ENCODE measurements around the gene SMIM44. TPM values are rescaled to one million over a fixed set of nuclear protein-coding genes. Genes with fewer than 3 reads are reported as not detected.

The SMIM44 gene
- total RNA-seq, 1 experiment from 2014 or later = not detected

DNA sequence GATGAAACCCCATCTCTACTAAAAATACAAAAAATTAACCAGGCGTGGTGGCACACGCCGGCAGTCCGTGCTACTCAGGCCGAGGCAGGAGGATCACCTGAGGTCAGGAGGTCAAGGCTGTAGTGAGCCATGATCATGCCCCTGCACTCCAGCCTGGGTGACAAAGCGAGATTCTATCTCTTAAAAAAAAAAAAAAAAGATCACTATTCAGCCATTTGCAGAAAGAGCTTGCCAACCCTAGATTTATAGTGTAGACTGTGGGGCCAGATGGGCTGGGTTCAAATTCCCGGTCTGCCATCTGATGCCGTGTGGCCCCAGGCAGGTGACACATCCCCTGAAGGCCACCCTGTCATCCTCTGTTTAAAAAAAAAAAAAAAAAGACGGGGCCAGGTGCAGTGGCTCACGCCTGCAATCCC lies 31.8 kb downstream of the SMIM44 start:
- Histone ChIP-seq H4K8ac (replicated peaks; ENCODE audit: insufficient read length, low read depth, low read length) (no peak overlapping the region), H4K91ac (ENCODE audit: insufficient read length, low read depth, low read length) (no peak overlapping the region), H3K56ac (ENCODE audit: insufficient read length, low read depth, low read length) (no peak overlapping the region), H3K9ac (ENCODE audit: extremely low read depth, insufficient read length, low read length) (no peak overlapping the region), H3K9me3 (ENCODE audit: control insufficient read depth, low read depth, low read length) (no peaks in the 10 kb centered on the region), H2BK20ac (ENCODE audit: low read depth, low read length, poor library complexity, severe bottlenecking) (no peak overlapping the region), H2BK12ac (ENCODE audit: insufficient read length, low read depth, low read length) (no peak overlapping the region), H2BK5ac (ENCODE audit: insufficient read length, low read length) (no peak overlapping the region), H2AK5ac (ENCODE audit: insufficient read length, low read length) (no peak overlapping the region), H3K4me2 (ENCODE audit: insufficient read depth, insufficient read length, low read length) (no peak overlapping the region), H2AFZ (ENCODE audit: low read length) (no peak overlapping the region), H3K79me2 (ENCODE audit: insufficient read depth, low read length) (no peaks in the 10 kb centered on the region), H2BK120ac (ENCODE audit: low read depth, low read length, poor library complexity, severe bottlenecking) (no peak overlapping the region), H4K5ac (ENCODE audit: insufficient read length, low read depth, low read length) (no peak overlapping the region), H3K27me3 (ENCODE audit: insufficient read depth, low read length) (no peaks in the 10 kb centered on the region), H3K23ac (ENCODE audit: insufficient read length, low read depth, low read length) (no peak overlapping the region), H3K79me1 (ENCODE audit: insufficient read depth, low read depth, low read length, poor library complexity, severe bottlenecking) (no peaks in the 10 kb centered on the region), H3K14ac (ENCODE audit: insufficient read depth, low read length) (no peak overlapping the region), H3K4ac (ENCODE audit: low read depth, low read length) (no peak overlapping the region), H3K4me1 (ENCODE audit: insufficient read depth, low read length) (no peaks in the 10 kb centered on the region), H4K20me1 (ENCODE audit: control insufficient read depth, insufficient read depth, insufficient read length) (peaks cover 2% of the 10 kb centered on the region), H3K27ac (ENCODE audit: insufficient read length, low read depth, low read length) (no peak overlapping the region), H3T11ph (ENCODE audit: low read length) (no peak overlapping the region), H2BK15ac (ENCODE audit: low read depth, low read length) (no peak overlapping the region), H3K18ac (ENCODE audit: insufficient read length, low read depth, low read length) (no peak overlapping the region), H3K23me2 (ENCODE audit: insufficient read length, low read depth, low read length, poor library complexity, severe bottlenecking) (no peaks in the 10 kb centered on the region)
- Mint-ChIP-seq H3K27ac (no peak overlapping the region; a peak in 1 of 7 replicates), H3K4me3 (no peak overlapping the region), H3K4me1 (no peaks in the 10 kb centered on the region), H3K27me3 (ENCODE audit: low read depth) (no peaks in the 10 kb centered on the region; the same call in 1 of the 2 replicates), H3K36me3 (ENCODE audit: insufficient read depth in 1 of 3, low read depth in 3 of 3) (no peaks in the 10 kb centered on the region), H3K9me3 (no peaks in the 10 kb centered on the region)
- TF ChIP-seq, protein P1, sequence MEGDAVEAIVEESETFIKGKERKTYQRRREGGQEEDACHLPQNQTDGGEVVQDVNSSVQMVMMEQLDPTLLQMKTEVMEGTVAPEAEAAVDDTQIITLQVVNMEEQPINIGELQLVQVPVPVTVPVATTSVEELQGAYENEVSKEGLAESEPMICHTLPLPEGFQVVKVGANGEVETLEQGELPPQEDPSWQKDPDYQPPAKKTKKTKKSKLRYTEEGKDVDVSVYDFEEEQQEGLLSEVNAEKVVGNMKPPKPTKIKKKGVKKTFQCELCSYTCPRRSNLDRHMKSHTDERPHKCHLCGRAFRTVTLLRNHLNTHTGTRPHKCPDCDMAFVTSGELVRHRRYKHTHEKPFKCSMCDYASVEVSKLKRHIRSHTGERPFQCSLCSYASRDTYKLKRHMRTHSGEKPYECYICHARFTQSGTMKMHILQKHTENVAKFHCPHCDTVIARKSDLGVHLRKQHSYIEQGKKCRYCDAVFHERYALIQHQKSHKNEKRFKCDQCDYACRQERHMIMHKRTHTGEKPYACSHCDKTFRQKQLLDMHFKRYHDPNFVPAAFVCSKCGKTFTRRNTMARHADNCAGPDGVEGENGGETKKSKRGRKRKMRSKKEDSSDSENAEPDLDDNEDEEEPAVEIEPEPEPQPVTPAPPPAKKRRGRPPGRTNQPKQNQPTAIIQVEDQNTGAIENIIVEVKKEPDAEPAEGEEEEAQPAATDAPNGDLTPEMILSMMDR (conservative IDR thresholded peaks at IDR 0.05) = no peak
- WGBS (ENCODE audit: extremely low coverage, insufficient read length, low lambda C conversion rate) = no CpG with 5 or more reads among the region's 10 CpGs
- no peak for DNase-seq
